Activated naive CD4-positive, alpha-beta T cell treated with anti-CD3 and anti-CD28 coated beads for 36 hours (primary cell): Measurements from ENCODE around the gene TXNRD1. TPM values are rescaled to one million over a fixed set of nuclear protein-coding genes. Genes with fewer than 3 reads are reported as not detected.

Source experiments
- CTCF ChIA-PET: fragments of 350-600 bp; sonication (Branson Sonifier 250); formaldehyde crosslinking; loops from one replicate; lab custom pipeline; 2021; ENCODE audit warnings: antibody characterized with exemption; lab: Charles Lee
- DNase-seq: peaks from one replicate; pipeline ENCODE4 v3.0.0-alpha.2; 2020
- H3K27ac Mint-ChIP-seq: one replicate; pipeline ENCODE4 v1.8.0; 2021; ENCODE audit warnings: mild to moderate bottlenecking, mixed read lengths
- H3K27me3 Mint-ChIP-seq: one replicate; pipeline ENCODE4 v1.8.0; 2021; ENCODE audit warnings: low read depth, mixed read lengths
- H3K36me3 Mint-ChIP-seq: one replicate; pipeline ENCODE4 v1.8.0; 2021; ENCODE audit warnings: low read depth, mixed read lengths
- H3K4me1 Mint-ChIP-seq: one replicate; pipeline ENCODE4 v1.8.0; 2021; ENCODE audit warnings: low read depth, mixed read lengths
- H3K4me3 Mint-ChIP-seq: one replicate; pipeline ENCODE4 v1.8.0; 2021; ENCODE audit warnings: mild to moderate bottlenecking, moderate library complexity, mixed read lengths
- H3K9me3 Mint-ChIP-seq: one replicate; pipeline ENCODE4 v1.8.0; 2021; ENCODE audit warnings: mixed read lengths
- intact Hi-C: fragments of 100-400 bp; cut with micrococcal nuclease; formaldehyde crosslinking; loops from one replicate; pipeline ENCODE4 v1.15.1; 2023
- total RNA-seq, 2 experiments: library from RNA; stranded (reverse); gene quantifications; one replicate each; pipeline ENCODE4 v1.2.3, GENCODE V29; 2021

TXNRD1 gene
- total RNA-seq, 2 experiments from 2014 or later, result 86.0 to 86.9 TPM

DNA sequence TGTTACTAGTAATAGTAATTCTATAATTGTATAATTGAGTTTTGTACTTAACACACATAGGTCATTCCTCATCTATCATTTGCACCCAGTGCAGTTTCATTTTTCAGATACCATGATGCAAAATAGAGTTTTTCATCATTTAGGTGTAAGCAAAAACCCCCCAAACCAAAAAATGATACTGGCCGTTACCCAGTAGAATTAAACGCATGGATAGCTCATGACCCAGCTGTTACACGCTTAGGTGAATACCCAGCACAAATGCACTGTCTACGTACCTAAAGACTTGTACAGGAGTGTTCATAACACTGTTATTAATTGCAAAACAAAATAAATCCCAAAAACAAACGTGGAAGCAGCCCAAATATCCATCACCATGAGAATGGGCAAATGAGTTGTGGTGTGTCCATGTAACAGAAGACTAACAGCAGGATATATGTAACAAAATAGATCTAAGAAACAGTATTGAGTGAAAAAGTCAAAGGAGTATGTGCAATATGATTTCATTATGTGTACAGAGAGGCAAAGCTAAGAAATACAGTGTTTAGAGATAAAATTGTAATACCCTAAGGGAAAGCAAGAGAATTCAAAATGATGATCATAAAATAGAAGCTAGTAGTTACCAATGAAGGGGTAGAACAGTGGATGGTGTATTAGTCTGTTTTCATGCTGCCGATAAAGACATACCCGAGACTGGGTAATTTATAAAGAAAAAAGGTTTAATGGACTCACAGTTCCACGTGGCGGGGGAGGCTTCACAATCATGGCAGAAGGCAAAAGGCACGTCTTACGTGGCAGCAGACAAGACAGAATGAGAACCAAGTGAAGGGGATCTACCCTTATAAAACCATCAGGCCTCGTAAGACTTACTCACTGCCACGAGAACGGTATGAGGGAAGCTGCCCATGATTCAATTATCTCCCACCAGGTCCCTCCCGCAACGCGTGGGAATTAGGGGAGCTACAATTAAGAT is 137.7 kb downstream of the TXNRD1 start:
- Mint-ChIP-seq H3K4me3 (no peak overlapping the region), H3K36me3 (peaks cover 14% of the 10 kb centered on the region), H3K27ac (no peak overlapping the region), H3K4me1 (peaks cover 3% of the 10 kb centered on the region), H3K9me3 (no peaks in the 10 kb centered on the region), H3K27me3 (no peaks in the 10 kb centered on the region)
- CTCF ChIA-PET, result interaction anchor here (0.7 to 1.3 kb wide), 2 partner anchors 28 to 138 kb away, joined by 3 read pairs; no protein-coding TSS in a partner anchor
- no peak for DNase-seq
- intact Hi-C loops, result no loop called here

DNA sequence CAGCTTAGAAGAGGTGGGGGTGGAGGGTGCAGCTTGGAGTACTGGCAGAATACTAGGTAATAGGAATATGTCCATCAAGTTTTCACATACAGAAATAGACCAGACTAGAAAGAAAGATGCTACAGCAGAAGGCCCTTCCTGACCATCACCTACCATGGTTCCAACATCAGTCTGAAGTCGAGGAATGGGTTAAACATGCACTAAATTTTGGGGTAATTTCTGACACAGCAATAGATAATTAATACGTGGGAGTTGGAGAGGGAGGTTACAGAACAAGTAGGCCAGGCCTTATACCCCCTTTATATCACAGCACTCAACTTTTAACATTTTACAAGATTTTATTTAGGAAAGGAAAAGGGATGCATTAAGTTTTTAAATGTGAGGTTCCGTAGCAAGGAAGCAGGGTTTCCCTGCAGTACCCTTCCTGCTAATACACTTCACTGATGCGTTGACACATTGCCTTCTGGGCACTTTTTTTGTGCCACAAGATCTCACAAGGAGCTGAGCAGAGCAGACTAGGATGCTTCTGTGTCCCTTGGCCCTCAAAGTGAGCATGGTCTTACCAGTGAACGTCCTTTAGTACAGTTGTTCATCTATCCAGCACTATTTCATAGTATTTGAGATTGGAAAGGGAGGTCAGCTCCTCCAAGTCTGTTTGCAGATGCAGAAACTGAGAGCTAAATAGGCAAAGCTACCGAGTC is 138.7 kb downstream of the TXNRD1 start:
- Mint-ChIP-seq H3K9me3 (no peaks in the 10 kb centered on the region), H3K36me3 (peaks cover 9% of the 10 kb centered on the region), H3K27ac (no peak overlapping the region), H3K27me3 (no peaks in the 10 kb centered on the region), H3K4me1 (peaks cover 3% of the 10 kb centered on the region), H3K4me3 (no peak overlapping the region)
- intact Hi-C loops, result no loop called here
- CTCF ChIA-PET, result interaction anchor here (1.3 kb wide), 1 partner anchor 27 kb away, joined by 3 read pairs; no protein-coding TSS in a partner anchor
- no peak for DNase-seq

DNA sequence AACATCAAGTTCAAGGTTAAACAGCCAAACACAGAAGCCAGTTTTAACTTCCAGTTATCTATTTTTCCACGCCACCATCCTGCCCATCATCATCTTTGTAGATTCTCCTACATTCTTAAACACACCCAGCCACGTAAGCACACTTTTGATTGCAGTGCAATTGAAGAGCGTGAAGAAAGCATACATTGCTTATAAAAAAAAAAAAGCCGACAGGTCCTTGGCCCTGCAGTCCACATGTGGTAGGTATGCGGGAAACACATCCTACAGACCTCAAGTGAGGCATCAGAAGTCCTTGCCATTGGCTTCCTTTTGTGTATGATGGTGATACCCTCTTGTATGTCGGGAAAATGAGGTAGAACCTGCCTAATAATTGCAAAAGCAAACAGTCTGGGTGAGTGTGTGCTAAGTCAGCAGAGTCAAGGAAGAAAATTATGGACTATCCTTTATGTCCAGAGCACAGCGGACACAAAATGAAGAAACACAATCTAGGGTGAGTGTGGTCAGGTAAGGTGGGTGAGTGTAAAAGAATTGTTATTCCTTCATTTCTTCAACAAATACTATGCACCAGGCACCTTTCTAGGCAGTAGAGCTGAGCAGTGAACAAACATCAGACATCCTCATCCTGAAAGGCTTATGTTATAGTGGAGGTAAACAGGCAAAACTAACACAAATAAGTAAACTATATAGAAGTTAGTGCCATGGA is 139.4 kb downstream of the TXNRD1 start:
- Mint-ChIP-seq H3K27me3 (no peaks in the 10 kb centered on the region), H3K4me1 (peaks cover 3% of the 10 kb centered on the region), H3K4me3 (no peak overlapping the region), H3K9me3 (no peaks in the 10 kb centered on the region), H3K36me3 (peaks cover 7% of the 10 kb centered on the region), H3K27ac (no peak overlapping the region)
- CTCF ChIA-PET, result interaction anchor here (1.3 kb wide), 1 partner anchor 27 kb away, joined by 3 read pairs; no protein-coding TSS in a partner anchor
- intact Hi-C loops, result loop anchor here (5.0 kb wide), 1 partner anchor 293 kb away; the partner anchor contains the start of gene HCFC2
- DNase-seq, result no peak

DNA sequence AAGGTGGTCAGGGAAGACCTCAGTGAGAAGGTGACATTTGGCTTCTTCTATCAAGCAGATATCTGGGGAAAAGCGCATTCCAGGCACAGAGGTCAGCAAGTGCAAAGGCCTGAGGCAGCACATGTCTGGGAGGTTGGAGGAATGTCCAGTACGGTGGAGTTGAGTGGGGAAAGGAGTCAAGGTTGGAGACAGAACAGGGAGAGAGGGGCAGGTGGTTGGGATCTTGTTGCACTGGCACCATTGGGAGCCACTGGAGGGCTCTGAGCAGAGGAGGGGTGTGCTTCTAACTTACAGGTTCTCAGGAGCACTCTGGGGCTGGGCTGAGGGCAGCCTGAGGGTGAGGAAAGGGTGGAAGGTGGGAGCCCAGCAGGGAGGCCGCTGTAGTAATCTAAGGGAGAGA is 140.1 kb downstream of the TXNRD1 start:
- Mint-ChIP-seq H3K9me3 (peaks cover 4% of the 10 kb centered on the region), H3K27me3 (no peaks in the 10 kb centered on the region), H3K4me3 (no peak overlapping the region), H3K36me3 (peaks cover 7% of the 10 kb centered on the region), H3K27ac (no peak overlapping the region), H3K4me1 (peaks cover 3% of the 10 kb centered on the region)
- DNase-seq, result no peak
- intact Hi-C loops, result loop anchor here (5.0 kb wide), 1 partner anchor 293 kb away; the partner anchor contains the start of gene HCFC2
- CTCF ChIA-PET, result no interaction called here

DNA sequence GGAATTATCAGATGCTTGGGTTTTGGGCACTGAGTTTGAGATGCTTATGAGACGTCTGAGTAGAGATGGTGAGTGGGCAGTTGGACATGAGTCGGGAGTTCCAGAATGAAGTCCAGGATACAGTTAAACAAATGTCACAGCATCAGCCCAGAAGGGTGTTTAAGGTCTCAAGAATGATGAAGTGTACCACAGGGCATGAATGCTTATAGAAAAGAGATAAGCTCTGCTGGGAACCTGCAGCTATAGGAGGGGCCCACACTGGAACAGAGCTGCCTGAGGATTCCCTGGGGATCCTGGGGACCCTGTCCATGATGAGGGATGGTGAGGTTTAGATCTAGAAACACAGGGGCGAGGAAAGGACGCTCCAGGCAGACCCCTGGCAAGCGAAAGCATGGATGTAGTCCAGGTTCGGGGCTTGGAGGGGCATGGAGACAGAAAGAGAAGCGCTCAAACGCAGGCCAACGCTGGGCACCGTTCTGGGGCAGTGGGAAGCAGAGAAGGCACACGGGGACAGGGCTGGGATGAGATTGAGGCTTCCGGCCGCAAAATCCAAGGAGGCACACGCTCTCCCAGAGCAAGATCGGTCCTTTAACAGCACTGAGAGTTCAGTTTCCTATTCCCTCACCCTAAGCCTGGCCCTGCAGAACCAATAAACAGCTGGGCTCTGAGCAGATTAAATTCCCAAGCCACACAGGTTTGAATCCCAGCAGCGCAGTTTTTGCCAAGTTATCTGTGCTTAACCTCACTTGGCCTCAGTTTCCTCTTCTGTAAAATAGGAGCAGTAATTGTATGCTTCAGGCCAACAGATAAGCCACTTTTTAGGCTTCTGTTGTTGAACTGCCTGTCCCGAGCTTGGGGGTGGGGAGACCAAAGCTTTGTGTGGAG is 140.9 kb downstream of the TXNRD1 start:
- H3K4me3 Mint-ChIP-seq, result no peak overlapping the region
- H3K4me1 Mint-ChIP-seq, result peaks cover 3% of the 10 kb centered on the region
- DNase-seq, result no peak
- CTCF ChIA-PET, result interaction anchor here (0.5 to 1.7 kb wide), 3 partner anchors 9 to 156 kb away, joined by 3 to 8 read pairs (median 3); no protein-coding TSS in a partner anchor
- no peak overlapping the region for H3K27ac Mint-ChIP-seq
- H3K9me3 Mint-ChIP-seq, result peaks cover 4% of the 10 kb centered on the region
- no peaks in the 10 kb centered on the region for H3K27me3 Mint-ChIP-seq
- H3K36me3 Mint-ChIP-seq, result peaks cover 2% of the 10 kb centered on the region
- intact Hi-C loops, result loop anchor here (5.0 kb wide), 1 partner anchor 294 kb away; the partner anchor contains the start of gene HCFC2

DNA sequence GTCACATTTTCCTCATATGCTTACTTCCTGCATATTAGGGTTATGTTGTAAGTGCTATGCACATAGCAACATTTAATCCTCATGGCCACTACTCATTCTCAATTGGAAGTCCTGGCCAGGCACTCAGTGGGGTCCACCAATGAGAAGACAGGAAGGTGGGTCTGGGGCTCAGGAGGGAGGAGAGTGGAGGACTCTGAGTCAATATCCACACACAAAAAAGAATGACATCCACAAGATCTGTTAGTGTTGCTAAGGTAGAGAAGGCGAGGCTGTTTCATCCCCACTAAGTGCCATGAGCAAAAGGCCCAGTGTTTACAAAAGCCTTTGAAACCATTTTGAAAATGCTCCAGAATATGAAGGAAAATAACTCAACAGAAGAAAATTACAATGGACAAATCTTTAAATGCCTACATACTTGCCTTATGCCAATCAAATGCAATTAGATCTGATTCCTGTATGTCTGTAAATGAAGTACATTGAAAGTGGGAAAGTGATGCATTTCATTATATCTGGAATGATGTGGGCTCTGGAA is 141.9 kb downstream of the TXNRD1 start:
- Mint-ChIP-seq H3K9me3 (peaks cover 4% of the 10 kb centered on the region), H3K27me3 (no peaks in the 10 kb centered on the region), H3K36me3 (peaks cover 2% of the 10 kb centered on the region), H3K4me1 (no peaks in the 10 kb centered on the region), H3K27ac (no peak overlapping the region), H3K4me3 (no peak overlapping the region)
- CTCF ChIA-PET, result interaction anchor here (0.8 to 1.7 kb wide), 2 partner anchors 155 to 157 kb away, joined by 3 to 8 read pairs; no protein-coding TSS in a partner anchor
- intact Hi-C loops, result loop anchor here (5.0 kb wide), 1 partner anchor 295 kb away; the partner anchor contains the start of gene HCFC2
- DNase-seq, result no peak

DNA sequence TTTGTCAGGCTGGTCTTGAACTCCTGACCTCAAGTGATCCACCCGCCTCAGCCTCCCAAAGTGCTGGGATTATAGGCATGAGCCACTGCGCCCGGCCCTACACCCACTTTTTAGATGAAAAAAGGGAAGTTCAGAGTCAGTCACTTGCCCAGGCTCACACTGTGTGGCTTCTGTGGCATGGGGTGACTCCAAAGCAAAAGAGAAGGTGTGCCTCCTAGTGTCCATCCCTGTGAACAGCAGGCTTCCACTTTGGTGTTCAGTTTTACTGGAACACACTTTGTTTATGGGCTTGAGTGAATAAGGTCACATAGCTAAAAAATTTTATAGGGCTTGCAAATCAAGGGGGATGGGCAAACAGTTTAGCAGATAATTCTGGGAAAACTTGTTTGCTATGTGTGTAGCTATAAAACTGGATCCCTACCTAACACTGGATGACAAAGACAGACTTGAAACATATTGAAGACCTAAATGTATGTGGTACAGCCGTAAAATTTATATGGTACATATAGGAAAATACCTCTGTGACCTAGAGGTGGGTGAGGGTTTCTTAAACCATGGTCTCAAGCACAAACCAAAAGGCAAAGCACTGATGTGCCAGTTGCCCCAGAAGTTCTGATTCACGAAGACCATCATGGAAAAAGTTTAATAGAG is 142.9 kb downstream of the TXNRD1 start:
- no peak overlapping the region for H3K4me3 Mint-ChIP-seq
- CTCF ChIA-PET, result interaction anchor here (0.7 to 1.6 kb wide), 20 partner anchors 10 to 807 kb away, joined by 3 to 14 read pairs (median 4); no protein-coding TSS in a partner anchor
- no peaks in the 10 kb centered on the region for H3K4me1 Mint-ChIP-seq
- intact Hi-C loops, result loop anchor here (1.0 to 5.0 kb wide), 5 partner anchors 70 to 480 kb away; partner anchors contain the start of genes HCFC2 and TXNRD1
- H3K27ac Mint-ChIP-seq, result no peak overlapping the region
- DNase-seq, result peak; percentile 86
- no peaks in the 10 kb centered on the region for H3K27me3 Mint-ChIP-seq
- H3K36me3 Mint-ChIP-seq, result peaks cover 2% of the 10 kb centered on the region
- peaks cover 4% of the 10 kb centered on the region for H3K9me3 Mint-ChIP-seq

DNA sequence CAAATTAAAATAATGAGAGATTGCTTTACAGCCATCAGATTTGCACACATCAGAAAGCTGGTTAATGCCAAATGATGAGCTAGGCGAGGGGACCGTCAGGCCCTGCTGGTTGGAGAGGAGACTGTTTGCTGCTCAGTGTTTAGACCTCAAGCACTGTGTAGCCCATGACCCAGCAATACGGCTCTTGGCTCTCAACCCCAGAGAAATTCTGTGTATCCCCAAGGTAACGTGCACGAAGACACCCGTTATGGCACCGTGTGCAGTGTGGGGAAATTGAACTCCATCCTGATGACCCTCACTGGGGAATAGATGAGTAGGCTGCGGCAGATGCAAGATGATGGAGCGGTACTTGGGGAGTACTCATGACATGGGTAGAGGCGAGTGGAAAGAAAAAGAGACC is 143.6 kb downstream of the TXNRD1 start:
- H3K36me3 Mint-ChIP-seq, result peaks cover under 1% of the 10 kb centered on the region
- H3K4me1 Mint-ChIP-seq, result no peaks in the 10 kb centered on the region
- no peak overlapping the region for H3K4me3 Mint-ChIP-seq
- CTCF ChIA-PET, result interaction anchor here (0.7 to 1.6 kb wide), 18 partner anchors 9 to 505 kb away, joined by 3 to 14 read pairs (median 4); no protein-coding TSS in a partner anchor
- DNase-seq, result no peak
- no peak overlapping the region for H3K27ac Mint-ChIP-seq
- H3K9me3 Mint-ChIP-seq, result peaks cover 4% of the 10 kb centered on the region
- no peaks in the 10 kb centered on the region for H3K27me3 Mint-ChIP-seq
- intact Hi-C loops, result loop anchor here (5.0 kb wide), 1 partner anchor 297 kb away; the partner anchor contains the start of gene HCFC2

DNA sequence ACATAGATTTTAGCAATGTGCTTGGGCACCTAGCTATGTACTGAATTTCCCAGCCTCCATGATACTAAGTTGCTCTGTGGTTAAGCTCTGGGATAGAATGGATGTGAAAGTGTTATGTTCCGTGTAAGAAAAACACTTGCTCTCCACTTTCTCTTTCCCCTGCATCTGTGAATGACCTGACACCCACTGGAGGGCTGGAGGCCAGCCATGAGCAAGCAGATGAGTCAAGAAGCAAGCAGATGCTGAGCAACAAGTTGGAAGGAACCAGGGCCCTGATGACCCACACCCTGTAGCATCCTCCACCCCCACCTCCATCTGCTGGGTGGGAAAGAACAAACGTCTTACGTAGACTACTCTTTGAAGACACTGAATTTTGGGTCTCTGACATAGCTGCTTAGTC is 144.6 kb downstream of the TXNRD1 start:
- no peaks in the 10 kb centered on the region for H3K36me3 Mint-ChIP-seq
- CTCF ChIA-PET, result interaction anchor here (0.7 to 1.1 kb wide), 2 partner anchors 9 to 312 kb away, joined by 4 to 5 read pairs; no protein-coding TSS in a partner anchor
- no peak overlapping the region for H3K27ac Mint-ChIP-seq
- no peak for DNase-seq
- H3K9me3 Mint-ChIP-seq, result peaks cover 4% of the 10 kb centered on the region
- H3K4me1 Mint-ChIP-seq, result no peaks in the 10 kb centered on the region
- no peak overlapping the region for H3K4me3 Mint-ChIP-seq
- no peaks in the 10 kb centered on the region for H3K27me3 Mint-ChIP-seq
- intact Hi-C loops, result no loop called here

DNA sequence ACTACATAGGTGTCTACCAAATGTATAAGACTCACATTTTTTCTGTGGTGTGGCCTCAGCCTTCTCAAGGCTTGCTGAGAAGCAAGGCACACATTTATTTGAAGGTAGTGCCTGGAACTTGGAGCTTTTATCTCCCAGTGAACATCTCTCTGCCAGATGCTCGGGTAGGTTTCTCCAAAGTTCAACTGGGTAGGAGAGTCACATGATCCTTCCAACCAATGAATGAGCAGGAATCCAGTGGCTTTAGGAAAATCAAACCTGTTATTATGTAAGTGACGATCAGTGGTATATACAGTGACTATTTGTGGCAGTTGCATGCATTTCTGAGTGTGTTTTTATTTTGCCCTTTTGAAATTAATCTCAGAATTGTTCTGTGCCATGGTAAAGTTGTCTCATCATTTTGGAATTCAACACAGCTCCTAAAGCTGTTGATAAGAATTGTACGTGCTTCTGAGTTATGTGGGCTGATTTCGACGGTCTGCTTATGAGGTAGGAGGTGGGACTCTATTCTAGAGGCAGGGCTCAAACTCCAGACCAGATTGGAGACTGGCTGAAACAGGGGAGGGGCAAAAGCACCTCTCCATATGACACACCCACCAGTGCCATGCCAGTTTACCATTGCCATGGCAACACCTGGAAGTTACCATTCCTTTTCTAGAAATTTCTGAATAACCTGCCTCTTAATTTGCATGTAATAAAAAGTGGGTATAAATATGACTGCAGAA is 145.6 kb downstream of the TXNRD1 start:
- CTCF ChIA-PET, result interaction anchor here (1.1 kb wide), 1 partner anchor 10 kb away, joined by 4 read pairs; no protein-coding TSS in a partner anchor
- no peak for DNase-seq
- Mint-ChIP-seq H3K27me3 (no peaks in the 10 kb centered on the region), H3K9me3 (peaks cover 4% of the 10 kb centered on the region), H3K4me1 (no peaks in the 10 kb centered on the region), H3K27ac (no peak overlapping the region), H3K36me3 (no peaks in the 10 kb centered on the region), H3K4me3 (no peak overlapping the region)
- intact Hi-C loops, result no loop called here
